HAP-1 (cell line): ENCODE results near the gene KISS1R.

Experiments
- DNase-seq, 2 experiments: peaks; one replicate each; pipeline ENCODE4 v3.0.0-alpha.2; 2016 to 2020; ENCODE audit warnings: low spot score in 2 of 2
- H3K27me3 ChIP-seq: fragments of 250-450 bp; sonication (Bioruptor Pico); 2 replicates; pipeline ENCODE4 v1.5.1; 2020; ENCODE audit warnings: low read depth, mild to moderate bottlenecking, moderate library complexity
- H3K36me3 ChIP-seq: fragments of 250-450 bp; sonication (Bioruptor Pico); replicated peaks from 2 replicates; pipeline ENCODE4 v1.5.1; 2020; ENCODE audit warnings: mild to moderate bottlenecking
- H3K4me1 ChIP-seq: fragments of 250-450 bp; sonication (Bioruptor Pico); 2 replicates; pipeline ENCODE4 v1.5.1; 2020; ENCODE audit warnings: mild to moderate bottlenecking
- H3K4me3 ChIP-seq: fragments of 250-450 bp; sonication (Bioruptor Pico); 2 replicates; pipeline ENCODE4 v1.5.1; 2020; ENCODE audit warnings: mild to moderate bottlenecking, moderate library complexity
- H3K9me3 ChIP-seq: fragments of 250-450 bp; sonication (Bioruptor Pico); 2 replicates; pipeline ENCODE4 v1.5.1; 2020; ENCODE audit warnings: mild to moderate bottlenecking, moderate library complexity
- in situ Hi-C: fragments of 300-500 bp; cut with MboI; formaldehyde crosslinking; loops from 3 replicates; pipeline ENCODE4 v1.14.3; 2020; ENCODE audit warnings: low sequenced_read_pairs, inconsistent platforms, mixed read lengths

KISS1R gene

GRCh38 chr19:927780-928401 lies 10.8 kb downstream of the KISS1R start:
- in situ Hi-C loops = loop anchor here (10.0 kb wide), 1 partner anchor 317 kb away; the partner anchor contains the start of genes ATP5F1D and MIDN
- peaks cover 23% of the 10 kb centered on the region for H3K36me3 ChIP-seq
- no peaks in the 10 kb centered on the region for H3K9me3 ChIP-seq
- DNase-seq = peak in 1 of 2 experiments; percentile 39
- H3K27me3 ChIP-seq = no peaks in the 10 kb centered on the region
- H3K4me3 ChIP-seq = peak overlapping the region; percentile 76; the same call in 1 of the 2 replicates
- peaks cover 8% of the 10 kb centered on the region; the same call in 1 of the 2 replicates for H3K4me1 ChIP-seq

- Histone ChIP-seq H3K4me1 (peaks cover 8% of the 10 kb centered on the region; the same call in 1 of the 2 replicates), H3K4me3 (no peak overlapping the region)
- in situ Hi-C loops = loop anchor here (10.0 kb wide), 1 partner anchor 316 kb away; the partner anchor contains the start of genes ATP5F1D and MIDN
Observed at GRCh38 chr19:928471-929202, 11.5 kb downstream of the KISS1R start.

GRCh38 chr19:929203-929890 lies 12.2 kb downstream of the KISS1R start:
- no peak for DNase-seq
- no peaks in the 10 kb centered on the region for H3K9me3 ChIP-seq
- no peaks in the 10 kb centered on the region for H3K27me3 ChIP-seq
- H3K36me3 ChIP-seq = peaks cover 24% of the 10 kb centered on the region
- H3K4me1 ChIP-seq = peaks cover 7% of the 10 kb centered on the region; the same call in 1 of the 2 replicates
- in situ Hi-C loops = loop anchor here (10.0 kb wide), 1 partner anchor 315 kb away; the partner anchor contains the start of genes ATP5F1D and MIDN
- no peak overlapping the region for H3K4me3 ChIP-seq

More at GRCh38 chr19:928471-929202, 11.5 kb downstream of the KISS1R start:
- Histone ChIP-seq H3K27me3 (no peaks in the 10 kb centered on the region), H3K36me3 (peaks cover 23% of the 10 kb centered on the region), H3K9me3 (no peaks in the 10 kb centered on the region)
- peak in 1 of 2 experiments; percentile 40 for DNase-seq

GRCh38 chr19:929891-930258 lies 12.7 kb downstream of the KISS1R start:
- H3K36me3 ChIP-seq = peaks cover 28% of the 10 kb centered on the region
- peaks cover 2% of the 10 kb centered on the region; the same call in 1 of the 2 replicates for H3K4me1 ChIP-seq

GRCh38 chr19:931860-932647 lies 14.9 kb downstream of the KISS1R start:
- H3K4me3 ChIP-seq = no peak overlapping the region
- H3K27me3 ChIP-seq = no peaks in the 10 kb centered on the region
- H3K36me3 ChIP-seq = peaks cover 43% of the 10 kb centered on the region
- no peaks in the 10 kb centered on the region for H3K9me3 ChIP-seq
- in situ Hi-C loops = no loop called here
- no peaks in the 10 kb centered on the region for H3K4me1 ChIP-seq
- no peak for DNase-seq

More at GRCh38 chr19:929891-930258, 12.7 kb downstream of the KISS1R start:
- no peak overlapping the region for H3K4me3 ChIP-seq
- no peaks in the 10 kb centered on the region for H3K9me3 ChIP-seq
- no peaks in the 10 kb centered on the region for H3K27me3 ChIP-seq
- in situ Hi-C loops = loop anchor here (10.0 kb wide), 1 partner anchor 315 kb away; the partner anchor contains the start of genes ATP5F1D and MIDN
- DNase-seq = no peak

GRCh38 chr19:932648-933552 lies 15.8 kb downstream of the KISS1R start:
- no peaks in the 10 kb centered on the region for H3K9me3 ChIP-seq
- no peak overlapping the region for H3K4me3 ChIP-seq
- H3K4me1 ChIP-seq = no peaks in the 10 kb centered on the region
- DNase-seq = no peak
- no peaks in the 10 kb centered on the region for H3K27me3 ChIP-seq
- peaks cover 43% of the 10 kb centered on the region for H3K36me3 ChIP-seq
- in situ Hi-C loops = no loop called here

DNA sequence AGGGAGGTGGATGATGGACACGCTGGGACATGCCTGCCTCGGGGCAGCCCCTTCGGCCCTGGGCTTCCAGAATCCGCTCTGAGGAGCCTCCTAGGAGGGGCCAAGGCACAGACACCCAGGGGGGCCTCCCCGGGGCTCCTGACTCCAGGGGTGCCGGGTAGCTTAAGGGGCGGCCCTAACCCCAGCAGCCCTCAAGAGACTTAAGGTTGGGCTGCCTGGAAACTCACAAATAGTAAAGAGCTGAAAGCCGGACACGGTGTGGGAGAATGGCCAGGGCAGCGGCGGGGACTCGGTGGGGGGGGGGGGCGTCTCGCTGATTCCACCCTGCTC lies 16.4 kb downstream of the KISS1R start:
- in situ Hi-C loops = no loop called here
- Histone ChIP-seq H3K27me3 (no peaks in the 10 kb centered on the region), H3K4me3 (no peak overlapping the region), H3K9me3 (no peaks in the 10 kb centered on the region), H3K4me1 (no peaks in the 10 kb centered on the region), H3K36me3 (peaks cover 46% of the 10 kb centered on the region)
- no peak for DNase-seq

GRCh38 chr19:934197-934840 lies 17.2 kb downstream of the KISS1R start:
- Histone ChIP-seq H3K4me1 (no peaks in the 10 kb centered on the region), H3K9me3 (no peaks in the 10 kb centered on the region), H3K36me3 (peaks cover 43% of the 10 kb centered on the region), H3K4me3 (no peak overlapping the region), H3K27me3 (no peaks in the 10 kb centered on the region)
- DNase-seq = no peak
- in situ Hi-C loops = no loop called here

DNA sequence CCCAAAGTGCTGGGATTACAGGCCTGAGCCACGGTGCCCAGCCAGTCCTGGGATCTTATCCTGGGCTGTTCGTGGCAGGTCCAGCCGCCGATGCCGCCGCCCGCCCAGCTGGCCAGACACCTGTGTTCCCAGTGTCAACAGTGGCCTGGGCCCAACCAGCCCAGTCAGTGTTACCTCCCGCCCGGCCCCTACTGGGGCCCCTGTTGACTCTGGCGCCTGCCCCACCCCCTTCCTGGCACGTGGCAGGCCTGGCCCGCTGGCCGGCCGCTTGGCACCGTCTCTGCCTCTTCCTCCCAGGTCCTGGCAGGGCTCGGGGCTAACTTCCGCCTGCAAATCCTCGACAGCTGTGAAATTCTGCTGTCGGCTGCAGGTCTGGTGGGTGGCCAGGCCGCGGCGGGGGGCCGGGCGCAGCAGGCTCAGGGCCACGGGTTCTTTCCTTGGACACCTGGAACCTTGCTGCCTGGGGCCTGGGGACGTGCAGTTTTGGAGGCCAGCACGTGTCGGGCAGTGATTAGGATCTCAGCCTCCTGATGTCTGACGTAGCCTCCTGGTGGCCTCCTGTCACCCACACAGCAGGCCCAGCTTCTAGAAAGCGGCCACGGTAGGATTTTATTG lies 17.8 kb downstream of the KISS1R start:
- no peaks in the 10 kb centered on the region for H3K4me1 ChIP-seq
- no peak overlapping the region for H3K4me3 ChIP-seq
- no peaks in the 10 kb centered on the region for H3K9me3 ChIP-seq
- DNase-seq = no peak
- H3K36me3 ChIP-seq = peaks cover 40% of the 10 kb centered on the region
- H3K27me3 ChIP-seq = no peaks in the 10 kb centered on the region
- in situ Hi-C loops = no loop called here

- peaks cover 39% of the 10 kb centered on the region for H3K36me3 ChIP-seq
- DNase-seq = no peak
Observed at GRCh38 chr19:936175-936546, 19.0 kb downstream of the KISS1R start.

GRCh38 chr19:937259-937694 lies 20.1 kb downstream of the KISS1R start:
- no peaks in the 10 kb centered on the region for H3K4me1 ChIP-seq
- peaks cover 35% of the 10 kb centered on the region for H3K36me3 ChIP-seq

More at GRCh38 chr19:936175-936546, 19.0 kb downstream of the KISS1R start:
- no peak overlapping the region for H3K4me3 ChIP-seq
- no peaks in the 10 kb centered on the region for H3K4me1 ChIP-seq
- in situ Hi-C loops = no loop called here
- H3K9me3 ChIP-seq = no peaks in the 10 kb centered on the region
- no peaks in the 10 kb centered on the region for H3K27me3 ChIP-seq

More at GRCh38 chr19:937259-937694, 20.1 kb downstream of the KISS1R start:
- Histone ChIP-seq H3K27me3 (no peaks in the 10 kb centered on the region), H3K9me3 (no peaks in the 10 kb centered on the region), H3K4me3 (no peak overlapping the region)
- in situ Hi-C loops = no loop called here
- no peak for DNase-seq
